ENCODE data around the gene PRDM4.
"Not testable (repeated sequence)": the region's sequence is repeated elsewhere in the genome, so short reads cannot be mapped to it uniquely, and the experiment has no call there.

PRDM4 gene

DNA sequence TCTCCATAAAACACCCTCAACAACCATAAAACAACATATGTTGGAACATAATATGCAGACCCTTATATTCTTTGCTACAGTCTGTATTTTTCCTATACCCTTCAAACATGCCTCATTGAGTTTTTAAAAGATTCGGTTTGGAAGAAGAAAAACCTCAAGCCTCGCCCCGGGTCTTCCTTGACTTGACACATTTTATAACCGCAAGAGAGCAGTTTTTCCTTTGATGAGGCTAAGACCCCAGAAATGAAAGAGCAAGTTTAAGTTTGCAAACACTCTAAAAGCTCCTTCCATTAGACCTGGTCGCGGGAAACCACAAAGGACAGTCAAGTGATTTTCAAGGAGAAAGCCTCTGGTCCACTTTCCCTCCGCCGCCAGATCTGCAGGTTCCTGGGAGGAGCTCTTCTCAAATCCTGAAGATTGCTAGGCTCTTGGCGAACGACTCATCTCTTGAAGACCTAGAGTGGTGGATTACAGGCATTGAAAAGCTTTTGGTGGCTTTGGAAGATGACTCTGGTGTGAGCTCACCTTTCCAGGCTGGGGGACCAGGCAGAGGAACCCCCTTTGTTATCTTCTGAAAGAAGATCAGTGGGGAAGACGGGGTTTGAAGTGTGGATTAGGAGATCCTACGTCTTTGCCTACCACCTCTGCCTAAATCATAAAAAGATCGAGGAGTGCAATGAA is 13.6 kb upstream of the PRDM4 start, which contains the start of gene ASCL4:
Gene ASCL4, plus strand, starts transcription at position 356 of the 681 bp plus-strand sequence. CDS start 515 bp downstream, outside the sequence.
- no peak for DNase-seq

DNA sequence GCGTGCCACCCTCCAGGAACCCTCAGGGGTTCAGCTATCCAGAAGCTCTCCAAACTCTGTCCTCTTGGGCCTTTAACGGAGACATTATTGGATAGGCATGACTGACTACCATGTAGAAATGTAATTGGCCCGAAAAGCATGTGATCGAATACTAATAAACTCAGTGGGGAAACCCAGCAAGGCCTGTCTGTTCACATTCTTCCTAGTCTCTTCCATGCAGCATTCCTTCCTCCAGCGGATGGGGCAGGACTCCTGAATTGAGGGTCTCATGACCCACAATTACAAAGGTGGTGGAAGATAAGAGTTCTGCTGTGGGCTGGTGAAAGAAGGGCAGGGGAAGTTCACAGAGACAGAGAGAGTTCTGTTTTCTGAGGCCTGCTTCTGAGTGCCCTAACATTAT is 6.5 kb upstream of the PRDM4 start:
- DNase-seq = no peak

DNA sequence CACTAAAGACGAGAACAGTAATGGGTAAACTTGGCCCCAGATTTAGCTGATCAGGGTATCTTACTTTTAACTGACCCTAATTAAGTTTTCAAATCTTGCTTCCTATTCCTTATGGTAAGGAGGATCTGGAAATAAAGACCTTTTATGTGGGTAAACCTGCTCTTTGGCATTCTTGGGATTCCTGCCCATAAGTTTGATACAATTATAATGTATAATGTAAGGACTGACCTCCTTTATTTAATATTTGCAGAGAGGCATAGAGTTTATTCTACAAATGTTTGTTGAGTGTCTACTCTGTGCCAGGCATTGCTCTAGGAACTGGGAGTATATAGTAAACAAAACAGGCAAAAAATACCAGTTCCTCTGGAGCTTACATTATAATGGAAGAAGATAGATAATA is 4.4 kb upstream of the PRDM4 start:
- DNase-seq = no peak

DNA sequence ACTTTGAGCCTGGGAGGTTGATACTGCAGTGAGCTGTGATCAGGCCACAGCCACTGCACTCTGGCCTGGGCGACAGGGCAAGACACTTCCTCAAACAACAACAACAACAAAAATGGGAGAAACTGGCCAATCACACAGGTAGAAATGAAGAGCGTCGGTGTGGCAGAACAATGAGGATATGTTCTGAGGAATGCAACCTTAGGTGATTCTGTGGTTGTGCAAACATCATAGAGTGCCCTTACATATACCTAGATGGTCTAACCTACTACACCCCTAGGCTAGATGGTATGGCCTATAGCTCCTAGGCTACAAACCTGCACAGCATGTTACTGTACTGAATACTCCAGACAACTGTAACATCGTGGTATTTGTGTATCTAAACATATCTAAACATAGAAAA is 3.7 kb upstream of the PRDM4 start:
- DNase-seq = no peak

DNA sequence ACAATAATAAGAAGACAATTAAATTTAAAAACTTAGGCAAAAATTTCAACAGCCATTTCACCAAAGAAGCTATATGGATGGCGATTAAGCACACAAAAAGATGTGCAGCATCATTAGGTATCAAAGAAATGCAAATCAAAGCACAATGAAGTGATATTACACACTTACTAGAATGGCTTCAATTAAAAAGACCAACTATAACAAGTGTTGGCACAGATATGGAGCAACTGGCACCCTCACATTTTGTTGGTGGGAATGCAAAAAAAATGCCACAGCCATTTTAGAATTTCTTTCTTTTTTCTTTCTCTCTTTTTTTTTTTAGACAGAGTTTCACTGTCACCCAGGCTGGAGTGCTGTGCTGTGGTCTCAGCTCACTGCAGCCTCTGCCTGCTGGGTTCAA is 1.9 kb upstream of the PRDM4 start:
- no peak for DNase-seq

DNA sequence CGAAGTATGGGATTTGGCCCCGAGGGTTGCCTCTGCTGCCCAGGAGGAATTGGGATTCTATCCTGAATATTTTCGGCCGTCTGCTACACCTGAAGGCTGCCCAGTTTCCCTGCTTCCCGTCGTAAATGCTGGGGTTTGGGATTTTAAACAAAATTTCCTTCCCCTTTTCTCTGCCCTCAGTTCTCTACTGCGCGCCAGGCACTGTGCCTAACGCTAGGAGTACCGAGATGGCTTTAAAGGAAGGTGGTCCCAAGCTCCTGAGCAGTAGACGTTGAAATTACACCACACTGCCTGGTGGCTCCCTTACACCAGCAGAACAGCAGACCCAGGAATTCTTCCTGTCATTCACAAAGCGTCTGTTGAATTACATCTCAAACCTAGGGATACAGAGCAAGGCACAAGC is 566 bp upstream of the PRDM4 start:
- no peak for DNase-seq

DNA sequence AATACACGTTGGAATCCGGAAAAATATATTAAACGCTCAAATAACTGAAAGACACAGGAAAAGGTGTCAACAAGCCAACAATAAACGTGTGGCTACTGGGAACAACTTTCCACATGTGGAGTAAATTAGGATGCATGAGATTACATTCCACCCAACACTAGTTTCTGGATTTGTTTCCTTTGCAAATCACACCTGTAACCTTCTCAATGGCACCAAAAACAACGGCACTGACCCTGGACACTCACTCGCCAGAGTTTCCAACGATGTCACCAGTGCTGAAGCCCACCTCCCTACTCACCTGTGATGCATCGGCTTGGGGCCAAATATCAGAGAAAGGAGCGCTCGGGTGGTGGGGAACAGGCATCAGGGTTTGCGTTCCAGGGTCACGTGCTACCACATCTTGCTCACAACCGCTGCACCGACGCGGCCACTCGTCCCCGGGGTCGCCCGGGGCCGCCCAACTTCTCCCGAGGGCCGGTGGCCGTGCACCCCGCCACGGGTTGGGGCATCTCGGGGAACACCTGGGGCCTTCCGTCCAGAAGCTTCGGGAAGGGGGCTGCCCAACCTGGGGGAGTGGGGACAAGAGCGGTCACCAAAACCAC is 629 bp downstream of the PRDM4 start:
- peak; percentile 39 for DNase-seq

DNA sequence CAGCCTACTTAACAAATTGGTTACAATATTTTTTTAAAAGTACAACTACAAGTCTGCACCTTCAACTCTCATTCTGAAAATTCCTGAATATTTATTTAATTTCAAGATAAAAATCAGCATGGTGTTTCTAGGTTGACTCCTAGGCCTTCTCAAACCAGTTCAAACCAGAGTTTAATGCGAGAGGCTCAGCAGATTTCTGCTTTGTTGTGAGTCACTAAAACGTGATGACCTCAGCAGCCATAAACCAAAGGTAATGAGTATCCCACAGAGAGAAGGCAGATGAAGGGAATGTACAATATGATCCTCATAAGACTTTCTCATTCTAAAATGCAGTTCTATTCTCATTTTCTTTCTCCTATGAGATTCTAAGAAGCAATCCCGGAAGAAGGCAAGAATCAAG is 1.5 kb downstream of the PRDM4 start:
- peak; percentile 40 for DNase-seq

DNA sequence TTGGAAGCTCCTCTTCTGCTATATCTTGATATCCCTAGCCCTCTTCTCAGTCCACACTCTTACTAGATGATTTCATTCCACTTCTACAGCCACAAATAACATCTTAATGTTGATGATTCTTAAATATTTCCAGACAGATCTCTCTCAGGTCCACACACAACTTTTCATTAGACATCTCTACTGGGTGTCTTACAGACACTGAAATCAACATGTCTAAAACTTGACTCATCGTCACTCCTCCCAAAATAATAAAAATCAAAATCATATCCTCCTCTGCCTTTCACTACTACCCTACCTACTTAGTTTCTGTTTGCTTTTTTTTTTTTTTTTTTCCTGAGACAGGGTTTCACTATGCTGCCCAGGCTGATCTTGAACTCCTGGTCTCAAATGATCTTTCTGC is 11.9 kb downstream of the PRDM4 start:
- DNase-seq = no peak

DNA sequence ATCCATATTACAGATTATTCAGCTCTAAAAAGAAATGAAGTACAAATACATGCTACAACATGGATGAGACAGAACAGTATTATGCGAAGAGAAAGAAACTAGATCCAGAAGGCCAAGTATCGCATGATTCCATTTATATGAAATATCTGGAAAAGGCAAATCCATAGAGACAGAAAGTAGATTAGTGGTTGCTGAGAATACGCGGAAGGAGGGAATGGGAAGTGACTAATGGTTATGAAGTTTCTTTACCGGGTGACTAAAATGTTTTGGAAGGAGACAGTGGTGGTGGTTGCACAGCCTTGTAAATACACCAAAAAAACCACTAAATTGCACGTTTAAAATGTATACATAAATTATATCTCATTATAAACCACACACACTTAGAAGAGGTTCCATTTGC is 12.5 kb downstream of the PRDM4 start:
- DNase-seq = no peak

DNA sequence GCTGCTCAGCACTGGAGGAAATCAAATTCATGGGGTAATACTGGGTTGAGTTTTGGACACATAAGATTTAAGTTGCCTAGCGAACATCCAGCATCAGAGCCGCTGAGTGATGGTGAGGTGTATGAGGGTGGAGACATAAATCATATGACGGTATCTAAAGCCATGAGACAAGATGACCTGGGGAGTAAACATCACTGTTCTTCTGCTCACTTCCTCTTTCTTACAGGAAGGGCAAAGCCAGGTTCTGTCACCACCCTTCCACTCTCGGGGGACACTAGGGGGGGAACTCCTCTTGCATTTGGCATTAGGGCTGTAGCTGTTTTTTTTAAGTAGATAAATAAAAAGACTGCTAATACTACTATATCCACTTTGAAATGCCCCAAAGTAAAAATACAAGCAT is 24.0 kb downstream of the PRDM4 start:
- DNase-seq = no peak

DNA sequence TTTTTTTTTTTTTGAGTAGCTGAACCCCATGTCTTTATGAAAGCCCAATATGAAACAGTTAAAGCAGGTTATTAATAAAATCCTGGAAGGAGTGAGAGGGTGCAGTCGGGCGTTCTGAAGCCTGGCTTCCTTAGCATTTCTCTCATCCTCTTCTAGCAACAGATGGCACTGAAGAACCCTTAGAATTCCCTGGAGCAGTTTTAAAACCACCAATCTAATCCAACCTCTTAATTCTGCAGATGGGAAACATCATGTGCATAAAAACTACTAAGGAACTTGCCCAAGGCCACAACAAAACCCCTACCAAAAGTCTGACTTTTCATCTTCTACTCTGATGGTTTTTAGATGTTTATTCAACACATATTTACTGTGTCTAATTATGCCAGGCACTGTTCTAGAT is 25.2 kb downstream of the PRDM4 start:
- DNase-seq = no peak

DNA sequence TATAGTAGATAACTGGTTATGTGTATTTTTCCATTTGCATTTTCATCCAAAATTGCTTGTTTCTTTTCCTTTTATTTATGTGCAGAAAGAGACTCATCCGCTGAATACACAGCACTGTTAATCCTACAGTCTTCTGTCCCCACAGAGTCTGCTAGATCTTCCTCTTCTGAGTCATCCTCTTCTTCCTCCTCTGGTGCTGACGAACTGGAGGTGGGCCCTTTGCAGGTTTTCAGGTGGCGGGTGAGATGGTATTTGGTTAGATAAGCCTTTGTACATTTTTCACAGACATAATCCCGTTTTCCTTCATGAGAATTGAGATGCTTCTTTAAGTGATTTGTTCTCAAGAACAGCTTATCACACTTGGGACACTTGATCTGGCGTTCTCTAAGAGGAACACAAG is 26.8 kb downstream of the PRDM4 start:
- no peak for DNase-seq

DNA sequence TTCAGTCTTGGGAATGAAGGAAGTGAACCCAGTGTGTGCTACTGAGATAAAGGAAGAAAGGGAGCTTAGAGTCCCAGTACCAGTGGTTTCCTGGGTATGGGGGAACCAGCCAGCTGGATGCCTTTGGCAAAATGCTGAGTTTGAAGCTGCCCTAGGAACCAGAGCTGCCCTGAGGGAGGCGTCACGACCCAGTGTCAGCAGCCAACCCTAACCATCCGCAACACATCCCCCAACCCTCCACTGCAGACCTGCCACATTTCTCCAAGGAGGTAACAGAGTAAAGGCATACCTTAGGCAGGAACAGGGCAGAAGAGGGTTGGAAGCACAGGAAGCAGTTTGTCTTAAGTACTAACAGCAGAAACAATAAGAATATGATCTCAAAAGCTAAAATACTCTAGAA is 28.6 kb downstream of the PRDM4 start:
- no peak for DNase-seq

DNA sequence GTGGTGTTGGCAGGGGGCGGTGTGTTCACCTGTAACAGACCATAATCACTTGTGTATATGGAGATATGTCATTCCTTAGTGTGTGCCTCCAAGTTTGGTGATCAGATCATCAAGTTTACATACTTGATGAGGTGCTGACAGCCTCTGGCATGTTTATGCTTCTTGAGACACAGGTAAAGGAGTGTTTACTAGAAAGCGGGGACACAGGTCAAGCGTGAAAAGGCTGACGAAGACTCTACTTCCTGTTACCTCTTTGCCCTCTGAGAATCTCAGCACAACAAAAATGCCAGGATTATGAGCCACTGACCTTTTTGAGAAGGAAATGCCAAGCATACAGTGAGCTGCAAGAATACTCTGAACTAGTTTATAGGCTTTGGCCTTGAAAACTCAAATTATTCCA is 29.6 kb downstream of the PRDM4 start:
- no peak for DNase-seq

DNA sequence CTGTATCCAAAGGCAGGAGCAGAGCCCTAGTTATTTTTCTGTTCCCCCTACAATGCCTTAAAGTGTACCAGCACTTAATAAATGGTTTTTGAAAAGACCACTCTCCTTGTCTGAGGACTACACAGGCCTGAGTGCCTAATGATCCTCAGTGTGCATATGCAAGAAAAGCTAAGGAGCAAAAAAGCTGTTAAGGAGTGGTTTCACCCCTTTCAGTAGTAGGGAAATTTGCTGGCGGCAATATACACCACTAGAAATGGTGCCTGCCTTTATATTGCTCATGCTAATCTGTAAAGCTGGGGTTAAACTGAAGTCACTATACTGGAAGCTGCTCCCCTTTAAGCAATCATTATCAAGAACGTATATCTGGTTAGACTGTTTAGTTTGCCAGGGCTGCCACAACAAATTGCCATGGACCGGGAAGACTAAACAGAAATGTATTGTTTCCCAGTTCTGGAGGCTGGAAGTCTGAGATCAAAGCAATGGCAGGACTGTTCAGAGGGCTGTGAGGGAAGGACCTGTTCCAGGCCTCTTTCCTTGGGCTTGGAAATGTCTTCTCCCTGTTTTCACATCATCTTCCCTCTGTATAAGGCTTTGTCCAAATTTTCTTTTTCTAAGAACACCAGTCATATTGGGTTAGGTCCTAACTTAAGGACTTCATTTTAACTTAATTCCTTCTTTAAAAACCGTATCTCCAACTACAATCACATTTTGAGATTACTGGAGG is 30.2 kb downstream of the PRDM4 start:
- no peak for DNase-seq

DNA sequence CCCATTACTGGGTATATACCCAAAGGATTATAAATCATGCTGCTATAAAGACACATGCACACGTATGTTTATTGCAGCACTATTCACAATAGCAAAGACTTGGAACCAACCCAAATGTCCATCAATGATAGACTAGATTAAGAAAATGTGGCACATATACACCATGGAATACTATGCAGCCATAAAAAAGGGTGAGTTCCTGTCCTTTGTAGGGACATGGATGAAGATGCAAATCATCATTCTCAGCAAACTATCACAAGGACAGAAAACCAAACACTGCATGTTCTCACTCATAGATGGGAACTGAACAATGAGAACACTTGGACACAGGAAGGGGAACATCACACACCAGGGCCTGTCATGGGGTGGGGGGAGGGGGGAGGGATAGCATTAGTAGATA is 33.2 kb downstream of the PRDM4 start:
- not testable (repeated sequence) for DNase-seq

DNA sequence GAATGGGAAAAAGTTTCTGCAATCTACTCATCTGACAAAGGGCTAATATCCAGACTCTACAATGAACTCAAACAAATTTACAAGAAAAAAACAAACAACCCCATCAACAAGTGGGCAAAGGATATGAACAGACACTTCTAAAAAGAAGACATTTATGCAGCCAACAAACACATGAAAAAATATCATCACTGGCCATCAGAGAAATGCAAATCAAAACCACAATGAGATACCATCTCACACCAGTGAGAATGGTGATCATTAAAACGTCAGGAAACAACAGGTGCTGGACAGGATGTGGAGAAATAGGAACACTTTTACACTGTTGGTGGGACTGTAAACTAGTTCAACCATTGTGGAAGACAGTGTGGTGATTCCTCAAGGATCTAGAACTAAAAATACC is 33.6 kb downstream of the PRDM4 start:
- not testable (repeated sequence) for DNase-seq

DNA sequence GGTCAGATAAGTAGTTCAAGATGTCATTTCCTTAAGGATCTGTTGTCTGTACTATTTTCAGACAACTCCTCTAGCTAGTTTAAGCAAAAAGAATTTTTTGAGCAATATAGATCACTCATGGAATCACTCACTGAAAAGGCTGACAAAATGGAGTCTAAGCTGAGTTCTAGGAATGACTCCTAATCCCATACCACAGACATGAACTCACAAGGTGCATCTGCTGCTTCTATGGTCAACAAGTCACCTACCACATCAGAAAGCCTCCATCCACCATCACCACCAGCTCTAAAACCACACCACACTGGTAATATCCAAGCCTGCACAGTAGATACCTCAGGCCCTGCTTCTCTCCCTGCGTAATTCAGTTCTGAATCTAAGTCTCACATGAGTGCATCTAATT is 42.3 kb downstream of the PRDM4 start:
- peak; percentile 3 for DNase-seq

DNA sequence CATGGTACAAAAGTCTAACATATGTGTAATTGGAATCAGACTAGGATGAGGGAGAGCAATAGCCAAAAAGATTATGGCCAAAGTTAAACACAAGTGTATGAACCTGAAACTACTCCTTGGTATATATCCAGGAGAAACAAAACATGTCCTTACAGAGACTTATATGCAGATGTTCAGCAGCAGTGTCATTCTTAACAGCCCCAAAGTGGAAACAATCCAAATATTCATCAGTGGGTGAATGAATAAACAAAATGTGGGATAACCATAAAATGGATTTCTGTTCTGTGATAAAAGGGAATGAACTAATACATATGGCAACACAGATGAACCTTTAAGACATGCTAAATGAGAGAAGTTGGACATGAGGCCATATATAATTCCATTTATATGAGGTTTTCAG is 45.2 kb downstream of the PRDM4 start:
- DNase-seq = no peak

DNA sequence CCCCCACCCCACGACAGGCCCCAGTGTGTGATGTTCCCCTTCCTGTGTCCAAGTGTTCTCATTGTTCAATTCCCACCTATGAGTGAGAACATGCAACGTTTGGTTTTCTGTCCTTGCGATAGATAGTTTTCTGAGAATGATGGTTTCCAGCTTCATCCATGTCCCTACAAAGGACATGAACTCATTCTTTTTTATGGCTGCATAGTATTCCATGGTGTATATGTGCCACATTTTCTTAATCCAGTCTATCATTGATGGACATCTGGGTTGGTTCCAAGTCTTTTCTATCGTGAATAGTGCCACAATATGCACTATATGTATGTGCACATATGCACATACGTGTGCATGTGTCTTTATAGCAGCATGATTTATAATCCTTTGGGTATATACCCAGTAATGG is 55.4 kb downstream of the PRDM4 start:
- not testable (repeated sequence) for DNase-seq

DNA sequence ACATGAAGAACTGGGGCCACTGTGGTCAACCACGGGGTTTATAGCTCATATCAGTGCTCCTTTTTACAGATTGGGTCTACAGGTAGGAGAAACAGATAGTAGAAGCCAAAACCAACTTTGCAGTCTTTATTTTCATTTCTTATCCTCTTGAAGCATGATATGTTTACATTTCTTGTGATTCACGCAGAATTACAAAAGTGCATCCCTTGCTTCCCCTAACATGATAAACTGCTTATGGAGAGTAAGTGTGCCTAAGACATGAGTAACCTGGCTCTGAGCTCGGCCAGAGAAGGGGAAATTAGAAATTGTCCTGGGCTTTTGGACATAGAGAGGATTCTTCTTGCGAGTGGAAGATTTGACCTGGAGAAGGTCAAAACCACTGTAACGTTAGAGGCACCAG is 56.9 kb downstream of the PRDM4 start:
- no peak for DNase-seq

DNA sequence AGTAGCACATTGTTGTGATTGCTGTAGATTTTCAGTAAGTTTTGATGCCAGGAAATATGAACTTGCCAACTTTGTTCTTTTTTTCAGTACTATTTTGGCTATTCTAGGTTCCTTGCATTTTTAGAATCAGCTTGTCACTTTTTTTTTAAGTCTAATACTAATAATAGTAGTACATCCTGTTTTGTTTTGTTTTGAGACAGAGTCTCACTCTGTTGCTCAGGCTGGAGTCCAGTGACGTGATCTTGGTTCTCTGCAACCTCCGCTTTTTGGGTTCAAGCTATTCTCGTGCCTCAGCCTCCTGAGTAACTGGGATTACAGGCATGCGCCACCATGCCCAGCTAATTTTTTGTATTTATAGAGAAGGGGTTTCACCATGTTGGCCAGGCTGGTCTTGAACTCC is 58.8 kb downstream of the PRDM4 start:
- no peak for DNase-seq

DNA sequence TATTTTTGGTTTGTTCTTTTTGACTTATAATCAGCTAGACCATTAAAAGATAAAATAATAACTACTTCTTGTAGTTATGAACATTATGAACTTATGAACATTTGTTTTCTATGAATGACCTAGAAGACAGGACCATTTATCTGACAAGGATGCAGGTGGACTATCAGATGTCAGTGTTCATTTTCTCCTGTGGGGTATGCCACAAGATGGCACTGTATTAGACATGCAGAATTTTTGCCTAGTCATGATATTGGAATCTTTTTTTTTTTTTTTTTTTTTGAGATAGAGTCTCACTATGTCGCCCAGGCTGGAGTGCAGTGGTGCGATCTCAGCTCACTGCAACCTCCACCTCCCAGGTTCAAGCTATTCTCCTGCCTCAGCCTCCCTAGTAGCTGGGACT is 65.2 kb downstream of the PRDM4 start:
- DNase-seq = not testable (repeated sequence)
